ENCODE results near the gene APOL4. TPM values are rescaled to one million over a fixed set of nuclear protein-coding genes. Genes with fewer than 3 reads are reported as not detected.
"Not testable (repeated sequence)": the region's sequence is repeated elsewhere in the genome, so short reads cannot be mapped to it uniquely, and the experiment has no call there.

Gene APOL4, protein sequence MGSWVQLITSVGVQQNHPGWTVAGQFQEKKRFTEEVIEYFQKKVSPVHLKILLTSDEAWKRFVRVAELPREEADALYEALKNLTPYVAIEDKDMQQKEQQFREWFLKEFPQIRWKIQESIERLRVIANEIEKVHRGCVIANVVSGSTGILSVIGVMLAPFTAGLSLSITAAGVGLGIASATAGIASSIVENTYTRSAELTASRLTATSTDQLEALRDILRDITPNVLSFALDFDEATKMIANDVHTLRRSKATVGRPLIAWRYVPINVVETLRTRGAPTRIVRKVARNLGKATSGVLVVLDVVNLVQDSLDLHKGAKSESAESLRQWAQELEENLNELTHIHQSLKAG
- total RNA-seq (2014; rRNA removed; shearing (Covaris generic); ENCODE audit: low replicate concordance), result not detected in 2 replicates

DNA sequence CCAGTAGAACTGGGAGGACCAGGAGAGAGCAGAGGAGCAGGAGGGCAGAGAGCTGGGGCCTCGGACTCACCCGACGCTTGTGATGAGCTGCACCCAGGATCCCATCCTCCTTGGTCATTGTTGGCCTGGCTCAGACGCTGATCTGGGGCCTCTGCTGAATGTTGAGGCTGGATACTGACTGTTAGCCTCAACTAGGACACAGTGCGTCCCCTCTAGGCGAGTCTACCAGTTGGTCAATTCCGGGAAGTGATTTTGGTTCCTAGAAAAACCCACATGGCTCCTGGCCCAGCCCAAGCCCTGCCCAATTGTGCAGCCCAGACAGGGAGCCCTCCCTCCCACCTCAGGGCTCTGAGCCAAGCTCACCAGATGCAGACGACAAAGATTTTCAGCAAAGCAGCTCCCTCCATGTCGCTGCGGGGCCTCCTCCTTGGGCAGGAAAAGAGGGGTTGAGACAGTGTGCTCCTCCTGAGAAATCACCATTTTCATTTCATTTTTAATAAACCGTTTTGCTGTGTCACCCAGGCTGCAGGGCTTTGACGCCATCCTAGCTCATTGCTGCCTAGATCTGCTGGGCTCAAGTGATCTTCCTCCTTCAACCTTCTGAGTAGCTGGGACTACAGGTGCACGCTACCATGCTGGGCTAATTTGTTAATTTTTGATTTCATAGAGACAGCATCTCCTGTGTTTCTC, at the start of gene APOL4:
Gene APOL4, minus strand, starts transcription at position 180 of the 690 bp plus-strand sequence. Its CDS starts 75 bp downstream, at position 105.
- Histone ChIP-seq H3K4me3 (no peak within 1 kb of the TSS), H3K9me3 (no peaks in the 10 kb centered on the region), H3K36me3 (no peaks in the 10 kb centered on the region), H3K27me3 (no peaks in the 10 kb centered on the region)
- DNase-seq, result no peak

DNA sequence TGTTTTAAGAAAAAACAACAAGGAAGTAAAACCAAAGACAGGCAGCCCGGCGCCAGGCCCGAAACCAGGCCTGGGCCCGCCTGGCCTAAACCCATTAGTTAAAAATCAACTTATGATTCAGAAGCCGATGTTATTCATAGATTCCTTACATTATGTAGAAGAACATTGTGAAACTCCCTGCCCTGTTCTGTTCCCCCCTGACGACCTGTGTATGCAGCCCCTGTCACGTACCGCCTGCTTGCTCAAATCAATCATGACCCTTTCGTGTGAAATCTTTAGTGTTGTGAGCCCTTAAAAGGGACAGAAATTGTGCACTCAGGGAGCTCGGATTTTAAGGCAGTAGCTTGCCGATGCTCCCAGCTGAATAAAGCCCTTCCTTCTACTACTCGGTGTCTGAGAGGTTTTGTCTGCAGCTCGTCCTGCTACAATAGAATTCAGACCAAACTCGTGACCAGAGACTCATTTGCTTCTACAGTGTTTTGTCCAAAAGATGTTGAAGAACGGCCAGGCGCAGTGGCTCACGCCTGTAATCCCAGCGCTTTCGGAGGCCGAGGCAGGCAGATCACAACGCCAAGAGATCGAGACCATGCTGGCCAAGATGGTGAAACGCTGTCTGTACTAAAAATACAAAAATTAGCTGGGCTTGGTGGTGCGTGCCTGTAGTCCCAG, 48.8 kb upstream of the APOL4 start:
- H3K36me3 ChIP-seq, H3K27me3 ChIP-seq, H3K4me3 ChIP-seq, H3K9me3 ChIP-seq, DNase-seq: not testable (repeated sequence)

DNA sequence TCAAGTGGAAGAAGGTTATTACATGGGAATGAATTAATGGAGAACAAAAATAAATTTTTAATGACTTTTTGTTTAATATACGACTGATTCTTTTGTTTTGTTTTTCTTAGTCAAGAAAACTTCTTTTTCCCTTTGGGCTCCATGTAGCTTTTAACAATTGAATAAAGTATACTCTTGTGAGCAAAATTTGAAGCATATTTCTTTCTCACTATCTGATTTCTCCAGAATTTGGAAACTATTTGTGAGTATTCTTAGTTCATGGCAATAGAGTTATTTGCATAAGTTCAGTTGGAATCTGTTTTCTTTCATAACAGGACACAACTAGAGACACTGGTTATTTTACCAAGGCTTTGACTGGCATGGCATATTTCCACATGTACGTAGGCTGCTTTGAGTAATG, 47.6 kb upstream of the APOL4 start:
- no peaks in the 10 kb centered on the region for H3K36me3 ChIP-seq
- no peaks in the 10 kb centered on the region for H3K9me3 ChIP-seq
- H3K4me3 ChIP-seq, result no peak overlapping the region
- no peaks in the 10 kb centered on the region for H3K27me3 ChIP-seq
- DNase-seq, result no peak

DNA sequence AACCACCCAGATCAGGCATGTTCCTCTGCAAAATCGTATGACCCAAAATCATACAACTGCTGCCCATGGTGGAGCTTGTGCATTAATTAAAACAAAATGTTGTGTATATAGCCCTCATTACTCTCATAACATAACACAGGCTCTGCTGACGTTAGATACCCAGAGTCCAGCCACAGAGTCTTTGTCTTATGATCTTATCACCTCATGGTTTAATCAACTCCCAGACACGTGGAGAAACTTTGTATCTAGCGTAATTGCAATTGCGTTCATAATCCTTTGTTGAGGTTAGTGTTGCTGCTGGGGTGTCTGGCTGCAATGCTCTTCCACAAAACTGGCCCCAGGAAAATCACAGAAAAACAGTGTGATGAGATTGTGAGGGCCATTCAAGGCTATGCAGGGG, 46.3 kb upstream of the APOL4 start:
- Histone ChIP-seq H3K4me3 (no peak overlapping the region), H3K27me3 (no peaks in the 10 kb centered on the region), H3K9me3 (no peaks in the 10 kb centered on the region)

DNA sequence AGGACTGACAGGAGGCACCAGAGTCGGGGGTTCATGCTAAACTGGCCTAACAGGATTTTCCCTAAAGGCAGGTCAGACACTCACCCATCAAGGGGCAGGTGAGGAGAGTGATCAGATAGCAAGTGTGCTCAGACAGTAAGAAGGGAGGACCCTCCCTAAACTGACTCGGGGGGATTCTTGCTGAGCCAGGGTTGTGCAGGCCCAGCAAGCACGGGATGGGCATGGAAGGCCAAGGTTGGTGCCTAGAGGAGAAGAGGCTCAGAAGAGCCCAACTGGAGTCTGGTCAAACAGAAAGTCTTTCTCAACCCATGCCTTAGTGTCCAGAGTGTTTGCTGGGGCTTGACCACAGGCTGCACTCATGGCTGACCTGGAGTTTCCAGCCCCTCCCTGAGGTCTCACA, 45.1 kb upstream of the APOL4 start:
- H3K36me3 ChIP-seq, result no peaks in the 10 kb centered on the region
- no peaks in the 10 kb centered on the region for H3K27me3 ChIP-seq
- no peak overlapping the region for H3K4me3 ChIP-seq
- no peaks in the 10 kb centered on the region for H3K9me3 ChIP-seq
- DNase-seq, result no peak

More for the DNA sequence above, 46.3 kb upstream of the APOL4 start:
- DNase-seq, result no peak
- H3K36me3 ChIP-seq, result no peaks in the 10 kb centered on the region

DNA sequence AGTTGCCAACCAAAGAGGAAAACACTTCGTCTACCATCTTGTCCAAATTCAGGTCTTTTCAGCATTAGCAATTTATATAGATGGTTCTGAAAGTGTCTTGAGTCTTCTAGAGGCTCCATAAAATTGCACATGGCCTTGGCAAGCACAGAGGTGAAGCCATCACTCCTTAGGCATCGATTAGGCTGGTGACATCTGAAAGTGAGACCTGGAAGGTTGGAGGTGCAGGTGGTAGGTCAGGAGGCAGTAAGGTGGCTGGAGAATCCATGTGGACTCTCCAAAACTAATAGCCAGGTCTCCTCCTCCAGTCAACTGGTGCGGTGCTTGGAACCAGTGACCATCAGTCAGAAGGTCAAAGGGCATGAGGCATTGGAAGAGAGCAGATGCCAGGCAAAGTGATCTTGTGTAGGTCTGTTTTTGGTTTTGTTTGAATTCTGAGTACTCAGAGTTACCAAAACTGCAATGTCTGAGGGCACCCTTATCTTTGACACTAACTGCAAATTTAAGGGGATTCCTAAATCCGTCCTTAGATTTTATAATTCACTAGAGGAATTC, 44.3 kb upstream of the APOL4 start:
- Histone ChIP-seq H3K27me3 (no peaks in the 10 kb centered on the region), H3K9me3 (no peaks in the 10 kb centered on the region), H3K36me3 (no peaks in the 10 kb centered on the region), H3K4me3 (no peak overlapping the region)
- DNase-seq, result no peak

DNA sequence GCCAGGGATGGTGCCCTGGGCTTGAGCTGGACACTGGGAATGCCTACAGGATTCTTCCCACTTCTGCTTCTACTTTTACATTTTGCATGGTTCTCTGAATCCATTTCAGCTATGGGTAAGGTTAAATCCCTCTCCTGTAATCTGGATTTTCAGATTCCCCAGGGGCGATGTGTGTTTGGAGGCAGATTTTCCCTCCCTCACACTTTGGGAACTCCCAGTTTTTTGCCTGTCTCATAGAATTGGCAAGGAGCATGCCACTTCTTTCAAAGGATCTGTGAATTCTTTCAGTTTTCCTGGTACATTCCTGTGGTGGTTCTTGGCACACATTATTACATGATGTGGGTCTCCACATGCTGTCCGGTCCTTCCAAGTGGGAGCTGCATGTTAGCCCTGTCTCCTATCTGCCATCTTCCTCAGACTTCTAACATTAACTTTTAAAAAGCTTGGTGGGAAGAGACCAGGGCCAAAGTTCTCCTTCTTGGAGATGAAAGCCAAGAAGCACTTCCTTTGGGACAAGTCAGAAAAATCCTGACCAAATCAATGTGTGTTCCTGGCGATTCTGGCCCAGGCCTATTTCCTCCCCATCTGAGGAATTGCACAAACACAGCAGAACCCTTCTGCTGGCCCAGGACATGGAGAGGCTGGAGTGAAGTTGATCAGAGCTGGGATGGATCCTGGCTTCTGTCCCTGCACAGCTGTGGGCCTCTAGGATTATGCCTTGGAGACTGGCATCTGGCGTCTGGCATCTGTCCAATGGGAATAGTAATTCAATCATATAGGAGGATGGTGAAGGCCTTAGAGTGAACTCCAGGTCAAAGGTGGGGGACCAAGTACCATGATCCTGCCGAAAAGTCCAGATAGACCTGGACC, 43.1 kb upstream of the APOL4 start:
- H3K4me3 ChIP-seq, result no peak overlapping the region
- no peaks in the 10 kb centered on the region for H3K9me3 ChIP-seq
- peak; percentile 60 for DNase-seq
- H3K36me3 ChIP-seq, result no peaks in the 10 kb centered on the region
- no peaks in the 10 kb centered on the region for H3K27me3 ChIP-seq

DNA sequence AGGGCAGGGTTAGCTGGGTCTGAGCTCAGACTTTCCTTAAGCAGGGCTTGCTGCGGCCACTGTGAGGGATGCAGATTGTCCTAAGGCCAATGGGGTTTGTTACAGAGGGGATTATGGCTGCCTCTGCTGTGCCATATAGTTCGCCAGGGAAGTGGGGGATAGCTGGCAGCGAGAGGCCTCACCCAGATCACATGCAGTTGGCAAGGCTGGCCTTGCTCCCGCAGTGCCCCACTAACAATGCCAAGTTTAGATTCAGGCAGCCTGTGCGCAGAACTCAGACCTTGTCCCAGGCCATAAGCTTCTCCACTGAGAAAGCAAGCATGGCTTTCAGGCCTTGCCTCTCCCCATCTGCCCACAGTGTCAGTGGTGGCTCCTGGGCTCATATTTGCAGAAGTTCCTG, 42.4 kb upstream of the APOL4 start:
- DNase-seq, result no peak
- no peaks in the 10 kb centered on the region for H3K27me3 ChIP-seq
- H3K4me3 ChIP-seq, result no peak overlapping the region
- H3K36me3 ChIP-seq, result no peaks in the 10 kb centered on the region
- no peaks in the 10 kb centered on the region for H3K9me3 ChIP-seq

DNA sequence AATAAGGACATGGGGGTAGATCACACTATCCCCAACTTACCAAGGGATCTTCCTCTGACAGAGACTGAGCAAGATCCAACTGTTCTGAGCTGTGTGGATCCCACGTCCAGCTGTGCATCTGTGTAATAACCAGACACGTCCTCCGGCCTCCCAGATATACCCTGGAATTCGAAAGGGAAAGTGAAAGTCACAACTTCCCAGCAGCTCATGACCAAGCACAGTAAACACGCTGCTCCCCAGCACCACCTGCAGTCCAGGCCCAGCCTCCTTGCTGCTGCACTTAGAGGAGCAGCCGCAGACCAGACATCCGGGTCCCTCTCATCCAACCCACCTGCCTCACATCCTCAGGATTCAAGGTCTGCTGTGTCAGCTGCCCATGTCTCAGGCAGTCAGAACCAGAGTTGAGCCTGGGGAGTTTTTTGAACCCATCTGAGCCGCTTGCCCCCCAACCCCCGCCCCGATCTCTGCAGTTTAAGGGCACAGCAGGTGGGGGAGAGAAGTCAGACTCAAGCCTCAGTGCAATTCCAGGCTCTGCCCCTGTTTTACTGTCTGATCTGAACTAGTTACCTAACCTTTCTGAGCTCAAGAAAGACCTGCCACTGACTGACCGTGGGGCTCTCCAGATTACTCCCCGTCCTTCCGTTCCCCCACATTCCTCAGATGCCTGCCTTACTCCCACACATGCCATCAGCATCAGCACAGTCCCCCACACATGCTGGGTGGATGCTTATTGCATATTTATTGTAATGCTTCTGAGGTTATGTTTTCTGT, 38.0 kb upstream of the APOL4 start, which contains the start of gene APOL2:
Gene APOL2, minus strand, starts transcription at position 127 of the 771 bp plus-strand sequence. CDS start 6,365 bp downstream, outside the sequence.
- Histone ChIP-seq H3K36me3 (peaks cover 27% of the 10 kb centered on the region), H3K4me3 (peak within 1 kb of the TSS; percentile 65), H3K27me3 (no peaks in the 10 kb centered on the region), H3K9me3 (no peaks in the 10 kb centered on the region)
- peak; percentile 92 for DNase-seq

DNA sequence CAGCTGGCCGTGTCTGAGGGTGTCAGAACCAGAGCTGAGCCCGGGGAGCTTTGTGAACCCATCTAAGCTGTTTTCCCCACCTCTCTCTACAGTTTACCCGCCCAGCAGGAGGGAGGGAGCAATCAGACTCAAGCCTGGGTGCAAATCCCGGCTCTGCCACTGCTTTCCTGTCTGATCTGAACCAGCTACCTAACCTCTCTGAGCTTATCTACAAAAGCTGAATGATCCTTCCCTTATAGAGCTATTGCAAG, 37.5 kb upstream of the APOL4 start:
- DNase-seq, result no peak
- Histone ChIP-seq H3K27me3 (no peaks in the 10 kb centered on the region), H3K9me3 (no peaks in the 10 kb centered on the region), H3K4me3 (peak overlapping the region; percentile 65), H3K36me3 (peaks cover 32% of the 10 kb centered on the region)

DNA sequence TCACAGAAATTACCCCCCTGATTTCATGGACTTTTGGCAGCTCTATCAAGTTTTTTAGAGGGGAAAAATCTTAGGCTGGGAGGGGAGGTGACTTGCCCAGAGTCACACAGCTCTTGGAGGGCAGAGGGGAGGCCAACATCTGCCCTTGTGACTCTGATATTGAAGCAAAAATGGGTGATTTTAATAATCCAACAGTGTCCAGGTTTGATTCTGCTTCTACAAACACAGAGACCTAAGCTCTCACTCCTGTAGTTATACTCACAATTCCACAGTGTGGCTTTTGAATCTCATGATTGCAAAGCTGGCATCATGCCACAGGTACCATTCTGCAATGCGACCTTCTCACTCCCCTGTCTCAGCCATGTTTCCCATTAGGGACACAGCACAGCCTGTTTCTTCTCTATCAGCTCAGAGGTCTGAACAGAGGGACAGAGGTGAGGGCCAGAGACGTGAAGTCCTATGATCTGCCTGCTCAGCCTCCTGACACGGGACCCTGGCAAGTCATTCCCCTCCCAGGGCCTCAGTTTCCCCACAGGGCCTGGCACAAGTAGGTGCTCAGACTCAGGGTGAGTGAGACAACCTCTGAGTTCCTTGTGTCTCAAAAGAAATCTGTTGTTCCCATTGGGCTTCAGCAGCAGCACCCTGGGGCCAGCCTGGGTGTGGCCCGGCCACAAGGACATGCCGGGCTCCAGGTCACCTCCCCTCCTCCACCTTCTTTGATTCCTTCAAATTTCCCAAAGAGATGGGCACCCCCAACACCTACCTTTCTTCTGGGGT, 37.0 kb upstream of the APOL4 start:
- no peaks in the 10 kb centered on the region for H3K9me3 ChIP-seq
- DNase-seq, result no peak

DNA sequence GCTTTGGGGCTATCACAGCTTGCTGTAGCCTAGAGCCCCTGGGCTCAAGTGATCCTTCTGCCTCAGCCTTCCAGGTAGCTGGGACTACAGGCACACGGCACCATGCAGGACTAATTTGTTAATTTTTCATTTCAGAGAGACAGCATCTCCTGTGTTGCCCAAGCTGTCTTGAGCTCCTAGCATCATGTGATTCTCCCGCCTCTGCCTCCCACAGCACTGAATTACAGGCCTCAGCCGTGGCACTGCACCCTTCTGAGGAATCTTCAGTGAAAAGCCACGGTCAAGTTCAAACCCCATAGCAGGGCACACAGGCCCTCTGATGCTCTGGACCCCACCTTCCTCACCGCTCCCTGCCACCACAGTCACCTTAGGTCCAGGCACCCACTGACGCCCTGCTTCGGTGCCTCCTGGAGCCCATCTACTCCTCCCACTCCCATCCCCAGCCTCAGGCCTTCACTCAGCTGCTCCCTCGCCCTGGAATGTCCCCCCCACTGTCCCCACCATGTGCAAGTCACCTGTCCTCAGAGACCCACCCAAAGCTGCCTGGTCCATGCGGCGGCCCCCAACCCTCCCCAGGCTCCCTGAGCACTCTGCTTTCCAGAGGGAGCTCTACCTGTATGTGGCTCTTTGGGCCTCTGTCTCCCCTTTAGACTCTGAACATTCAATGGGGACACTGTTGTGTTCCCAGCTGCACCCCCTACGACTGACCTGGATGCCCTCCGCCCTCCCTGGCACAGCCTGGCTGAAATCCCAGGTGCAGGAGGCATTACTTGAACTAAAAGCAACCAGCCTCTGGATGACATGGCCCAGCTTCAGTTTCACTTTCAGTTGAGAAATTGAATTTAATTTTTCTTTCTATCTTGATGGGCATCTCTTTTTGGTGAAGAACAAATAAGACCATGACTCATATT, 36.1 kb upstream of the APOL4 start:
- Histone ChIP-seq H3K4me3 (peak overlapping the region; percentile 65), H3K27me3 (no peaks in the 10 kb centered on the region), H3K36me3 (peaks cover 44% of the 10 kb centered on the region), H3K9me3 (no peaks in the 10 kb centered on the region)
- no peak for DNase-seq

More for the DNA sequence above, 37.0 kb upstream of the APOL4 start:
- no peaks in the 10 kb centered on the region for H3K27me3 ChIP-seq
- H3K36me3 ChIP-seq, result peaks cover 35% of the 10 kb centered on the region
- H3K4me3 ChIP-seq, result peak overlapping the region; percentile 65

DNA sequence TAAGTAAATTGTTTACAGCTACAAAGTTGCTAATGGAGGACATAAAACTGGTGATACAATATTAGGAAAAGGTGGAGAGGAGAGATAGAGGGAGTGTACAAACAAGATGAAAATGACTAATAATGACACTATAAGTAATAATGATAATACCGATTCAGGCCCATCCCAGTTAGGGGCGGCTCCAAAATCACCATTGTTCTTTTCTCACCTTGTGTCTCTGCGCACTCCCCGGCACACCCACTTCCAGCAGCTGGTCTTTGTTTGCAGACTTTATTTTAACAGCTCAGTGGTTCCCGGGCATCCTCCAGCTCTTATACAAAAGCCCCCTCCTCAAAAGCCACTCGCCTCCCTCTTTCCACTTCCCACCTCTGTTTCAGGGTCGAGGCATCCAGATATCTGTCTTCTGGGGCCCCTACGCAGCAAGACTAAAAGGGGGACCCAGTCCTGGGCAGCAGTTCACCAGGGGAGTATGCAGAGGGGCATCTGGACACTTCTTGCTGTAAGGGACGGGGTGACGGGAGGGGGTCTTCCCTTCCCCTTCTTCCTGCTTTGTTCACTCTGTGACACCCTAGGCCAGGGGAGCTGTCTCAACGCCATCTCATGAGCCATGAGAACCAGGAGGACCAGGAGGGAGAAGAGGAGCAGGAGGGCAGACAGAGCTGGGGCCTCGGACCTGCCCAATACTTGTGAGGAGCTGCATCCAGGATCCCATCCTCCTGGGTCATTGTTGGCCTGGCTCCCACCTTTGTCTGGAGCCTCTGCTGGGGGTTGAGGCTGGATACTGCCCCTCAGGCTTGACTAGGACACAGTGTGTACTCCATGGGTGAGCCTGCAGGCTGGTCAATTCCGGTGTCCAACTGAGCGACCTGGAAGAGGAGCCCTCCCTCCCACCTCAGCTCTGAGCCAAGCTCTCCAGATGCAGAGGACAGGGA, 35.0 kb upstream of the APOL4 start:
- peaks cover 49% of the 10 kb centered on the region for H3K36me3 ChIP-seq

More for the DNA sequence above, 35.0 kb upstream of the APOL4 start:
- no peaks in the 10 kb centered on the region for H3K27me3 ChIP-seq
- H3K9me3 ChIP-seq, result no peaks in the 10 kb centered on the region
- H3K4me3 ChIP-seq, result no peak overlapping the region
- no peak for DNase-seq
